Right lobe of liver (tissue), 6 donors: Measurements from ENCODE around the gene RIMS1. TPM values are rescaled to one million over a fixed set of nuclear protein-coding genes. Genes with fewer than 3 reads are reported as not detected.
A peak's percentile ranks its signal among the peaks of the same experiment; 100 is the strongest.

ENCODE experiments used
- ATAC-seq, 4 donors: fragments of 200-7000 bp; cut with Tn5 transposase; one replicate each; pipeline ENCODE4 v1.9.1; 2020; ENCODE audit warnings: mild to moderate bottlenecking in 4 of 4, moderate library complexity in 4 of 4
- DNase-seq, 3 donors: peaks; one replicate each; pipeline ENCODE4 v3.0.0-alpha.2; 2020
- H3K27ac ChIP-seq, 3 donors: fragments of 200-600 bp; one replicate each; pipeline ENCODE4 v1.8.0; 2022
- H3K27me3 ChIP-seq, 2 donors: fragments of 200-600 bp; one replicate each; pipeline ENCODE4 v1.8.0; 2022
- H3K36me3 ChIP-seq, 4 donors: fragments of 200-600 bp; sonication (generic) in 1 of 4; one replicate each; pipeline versions ENCODE4 v1.5.1 to v1.8.0; 2017 to 2022; ENCODE audit warnings: control low read depth in 1 of 4
- H3K4me1 ChIP-seq, 4 donors: fragments of 200-600 bp; sonication (generic) in 1 of 4; one replicate each; pipeline versions ENCODE4 v1.5.1 to v1.8.0; 2017 to 2022; ENCODE audit warnings: control low read depth in 1 of 4
- H3K4me3 ChIP-seq, 3 donors: fragments of 200-600 bp; one replicate each; pipeline ENCODE4 v1.8.0; 2022
- H3K9me3 ChIP-seq, 4 donors: fragments of 200-600 bp; sonication (generic) in 1 of 4; one replicate each; pipeline versions ENCODE4 v1.5.1 to v1.8.0; 2017 to 2022; ENCODE audit warnings: control low read depth in 1 of 4
- CTCF ChIP-seq, 4 donors: fragments of 200-600 bp in 3 of 4; fragments of 450-650 bp in 1 of 4; IDR thresholded peaks; one replicate each; pipeline versions ENCODE4 v1.5.1 to v1.8.0; 2016 to 2022; ENCODE audit warnings: antibody characterized with exemption in 4 of 4, mild to moderate bottlenecking in 2 of 4
- POLR2A ChIP-seq: fragments of 450-650 bp; IDR thresholded peaks from one replicate; pipeline ENCODE4 v1.6.1; 2017; ENCODE audit warnings: antibody characterized with exemption, mild to moderate bottlenecking
- WGBS: methylation state at CpG from one replicate; pipeline ENCODE4 v1.1.6; 2018; ENCODE audit warnings: low coverage, low lambda C conversion rate; ENCODE audit not compliant: insufficient coverage; ENCODE audit errors: missing lambda C conversion rate; 5-methylcytosine and 5-hydroxymethylcytosine counted together
- intact Hi-C, 2 donors: fragments of 100-400 bp; cut with DNase I; formaldehyde crosslinking; loops; one replicate each; pipeline versions ENCODE4 v1.11.2 to v1.14.1; 2022
- total RNA-seq, 6 experiments: library from RNA; depleted of rRNA in 2 of 6; stranded (reverse); fragments of >200 nt in 2 of 6; fragmentation: NEBNext Ultra II Directional in 3 of 6; extraction: Animal tissue kit (Norgen Biotek cat#: 25700) in 3 of 6; gene quantifications; one replicate each; pipeline versions ENCODE4 v1.1.0 to v1.2.4, GENCODE V29; 2016 to 2023
- donor health status: DM: no; HTN: yes; CAD: no.
- donor health status: DM: no; HTN: no; CAD: no.
- donor health status: DM: no; HTN: no; CAD: no.
- donor health status: DM: no; HTN: yes; CAD: no.
- donor health status: DM: no; HTN: yes; CAD: no.

The RIMS1 gene
- total RNA-seq, 6 experiments from 2014 or later: 0.09 to 0.69 TPM; not detected in 4

- no peaks in the 10 kb centered on the region for H3K27me3 ChIP-seq
- H3K4me3 ChIP-seq: no peak overlapping the region
- no peaks in the 10 kb centered on the region for H3K4me1 ChIP-seq
- no peaks in the 10 kb centered on the region for H3K9me3 ChIP-seq
- no peak overlapping the region for H3K27ac ChIP-seq
- TF ChIP-seq POLR2A (no peak), CTCF (IDR thresholded peaks at IDR 0.05) (no peak)
- no peak for DNase-seq
- intact Hi-C loops: no loop called here
- ATAC-seq: no peak
- no peaks in the 10 kb centered on the region for H3K36me3 ChIP-seq
These were observed 7.3 kb upstream of the RIMS1 start for GRCh38 chr6:71879016-71879415.

DNA sequence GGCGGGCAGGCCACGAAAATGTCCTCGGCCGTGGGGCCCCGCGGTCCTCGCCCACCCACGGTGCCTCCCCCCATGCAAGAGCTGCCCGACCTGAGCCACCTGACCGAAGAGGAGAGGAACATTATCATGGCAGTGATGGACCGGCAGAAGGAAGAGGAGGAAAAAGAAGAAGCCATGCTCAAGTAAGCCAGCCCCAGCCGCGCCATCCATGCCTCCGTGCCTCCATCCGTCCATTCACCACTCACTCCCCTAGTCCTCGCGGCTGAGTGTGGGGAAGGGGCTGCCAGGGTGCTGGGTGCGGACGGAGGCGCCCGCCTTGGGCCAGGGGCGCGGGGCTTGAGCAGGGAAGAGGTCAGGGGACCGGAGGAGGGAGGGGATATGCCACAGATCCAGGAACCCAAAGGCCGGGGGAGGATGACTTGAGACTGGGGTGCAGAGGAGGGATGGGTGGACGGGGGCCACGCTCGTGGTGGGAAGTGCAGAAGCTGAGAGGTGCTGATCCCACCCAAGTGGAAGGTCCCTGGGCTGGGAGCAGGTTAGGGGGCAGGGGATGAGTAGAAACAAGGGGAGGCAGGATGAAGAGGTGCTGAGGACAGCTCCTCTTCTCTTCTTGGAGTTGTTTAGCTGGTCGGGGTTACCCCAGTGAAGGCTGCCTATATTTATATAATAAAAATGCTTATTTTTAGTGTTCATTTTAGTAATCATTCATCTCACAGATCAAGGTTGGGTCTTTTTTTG lies 825 bp downstream of the RIMS1 start:
- H3K4me3 ChIP-seq: no peak overlapping the region
- DNase-seq: peak in 1 of 3 donors; percentile 14
- no peak overlapping the region for H3K27ac ChIP-seq
- 8% methylated on average over 16 of the region's 29 CpGs for WGBS
- no peaks in the 10 kb centered on the region for H3K36me3 ChIP-seq
- ATAC-seq: peak in 1 of 4 donors; percentile 38
- no peaks in the 10 kb centered on the region for H3K9me3 ChIP-seq
- no peak for TF ChIP-seq CTCF (IDR thresholded peaks at IDR 0.05)
- TF ChIP-seq POLR2A: no peak
- no peaks in the 10 kb centered on the region for H3K4me1 ChIP-seq
- intact Hi-C loops: no loop called here
- no peaks in the 10 kb centered on the region for H3K27me3 ChIP-seq

- no peak for TF ChIP-seq CTCF (IDR thresholded peaks at IDR 0.05)
- TF ChIP-seq POLR2A: no peak
- no peaks in the 10 kb centered on the region for H3K36me3 ChIP-seq
- no peaks in the 10 kb centered on the region for H3K9me3 ChIP-seq
- H3K27me3 ChIP-seq: no peaks in the 10 kb centered on the region
- ATAC-seq (no peak), DNase-seq (no peak)
- no peak overlapping the region for H3K4me3 ChIP-seq
- WGBS: 64% methylated on average over 1 of the region's 2 CpGs
- H3K27ac ChIP-seq: no peak overlapping the region
- H3K4me1 ChIP-seq: no peaks in the 10 kb centered on the region
- intact Hi-C loops: no loop called here
These were observed 1.4 kb downstream of the RIMS1 start for GRCh38 chr6:71887744-71888230.

DNA sequence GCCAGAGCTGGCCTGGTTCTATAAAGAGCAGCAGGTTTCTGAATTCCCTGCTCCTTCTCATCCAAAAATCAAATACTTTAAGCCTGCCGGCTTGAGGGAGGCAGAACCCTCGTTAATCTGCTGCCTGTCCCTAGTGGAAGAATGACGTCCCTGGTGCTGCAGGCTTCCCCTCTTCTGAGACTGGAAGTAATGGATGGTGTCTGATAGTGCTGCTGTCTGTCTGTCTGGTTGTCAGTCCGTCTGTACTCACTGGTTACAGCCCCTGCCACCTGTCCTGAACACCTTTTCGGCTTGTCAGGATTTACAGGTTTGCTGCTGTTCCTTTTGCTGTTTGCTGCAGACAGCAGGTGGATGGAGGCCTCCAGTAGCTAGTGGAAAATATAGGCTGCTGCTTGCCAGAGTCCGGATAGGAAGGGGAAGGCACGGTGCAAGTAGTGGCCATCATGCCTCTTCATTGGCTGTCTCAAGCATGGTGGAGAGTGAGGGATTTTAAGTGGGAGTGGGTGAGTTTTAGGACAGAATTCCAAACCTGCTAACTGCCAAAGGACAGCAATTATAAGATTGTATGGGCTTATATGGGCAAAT lies 2.5 kb downstream of the RIMS1 start:
- Histone ChIP-seq H3K9me3 (no peaks in the 10 kb centered on the region), H3K4me3 (no peak overlapping the region), H3K36me3 (no peaks in the 10 kb centered on the region), H3K27me3 (no peaks in the 10 kb centered on the region), H3K27ac (no peak overlapping the region), H3K4me1 (no peaks in the 10 kb centered on the region)
- no peak for DNase-seq
- ATAC-seq: peak in 1 of 4 donors; percentile 14
- TF ChIP-seq CTCF (IDR thresholded peaks at IDR 0.05) (no peak), POLR2A (no peak)
- 64% methylated on average over 2 of the region's 7 CpGs for WGBS
- intact Hi-C loops: no loop called here
